Left renal pelvis (tissue), 4 donors: ENCODE results near the gene PYGO2. TPM values are rescaled to one million over a fixed set of nuclear protein-coding genes. Genes with fewer than 3 reads are reported as not detected.

Experiments
- DNase-seq, 4 donors: peaks; one replicate each; pipeline ENCODE4 v3.0.0-alpha.2; 2013; ENCODE audit warnings: low read depth in 4 of 4, low spot score in 3 of 4
- polyA plus RNA-seq, 4 donors: library from polyadenylated mRNA; unstranded; fragments of 120-200 nt; gene quantifications; one replicate each; pipeline ENCODE4 v1.2.1, GENCODE V29; 2013; ENCODE audit not compliant: insufficient read length in 4 of 4

The PYGO2 gene
- polyA plus RNA-seq, 4 donors: 36.8 to 49.7 (median 44.9) TPM

GRCh38 chr1:154945962-154946850 is 15.4 kb downstream of the PYGO2 start:
- DNase-seq: no peak

DNA sequence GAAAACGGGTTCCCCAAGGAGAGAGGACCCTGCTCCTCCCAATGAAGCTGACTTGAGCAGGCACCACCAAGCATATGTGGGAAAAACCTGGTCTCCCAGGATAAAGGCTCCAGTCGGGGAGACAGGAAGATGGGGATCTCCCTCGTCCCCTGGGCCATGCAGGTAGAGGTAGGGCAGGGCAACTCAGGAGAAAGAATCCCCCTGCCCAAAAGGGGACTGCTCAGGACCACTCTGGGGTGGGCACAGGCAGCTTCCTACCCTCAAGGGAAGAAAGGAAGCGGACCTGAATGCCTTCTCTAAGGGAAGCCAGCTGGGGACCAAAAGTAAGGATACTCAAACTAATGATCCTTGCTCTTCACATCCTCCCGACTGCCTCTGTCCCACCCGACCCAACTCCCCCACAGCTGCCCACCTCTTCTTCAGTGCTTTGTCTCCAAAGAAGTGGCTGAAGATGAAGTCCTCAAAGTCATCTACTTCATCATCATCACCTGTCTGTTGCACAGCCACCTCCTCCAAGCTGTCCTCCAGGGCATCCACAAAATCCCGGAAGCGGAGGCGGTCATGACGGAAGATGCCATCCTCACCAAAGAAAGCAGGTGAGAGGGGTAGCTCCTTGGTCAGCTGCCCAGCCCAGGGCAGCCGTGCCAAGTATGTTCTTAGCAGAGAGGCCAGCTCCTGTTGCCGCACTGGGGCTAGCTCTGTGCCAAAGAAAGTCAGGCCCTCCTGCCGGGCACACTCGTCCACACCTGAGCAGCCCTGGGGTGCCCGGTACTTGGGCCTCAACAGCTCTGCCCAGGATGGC is 16.2 kb downstream of the PYGO2 start:
- DNase-seq: no peak

- DNase-seq: no peak
Measured at GRCh38 chr1:154944401-154945159, 17.0 kb downstream of the PYGO2 start.

GRCh38 chr1:154943649-154944400 is 17.8 kb downstream of the PYGO2 start:
- DNase-seq: no peak

GRCh38 chr1:154941333-154942013 is 20.1 kb downstream of the PYGO2 start:
- DNase-seq: no peak

GRCh38 chr1:154940651-154941194 is 20.9 kb downstream of the PYGO2 start:
- DNase-seq: no peak

DNA sequence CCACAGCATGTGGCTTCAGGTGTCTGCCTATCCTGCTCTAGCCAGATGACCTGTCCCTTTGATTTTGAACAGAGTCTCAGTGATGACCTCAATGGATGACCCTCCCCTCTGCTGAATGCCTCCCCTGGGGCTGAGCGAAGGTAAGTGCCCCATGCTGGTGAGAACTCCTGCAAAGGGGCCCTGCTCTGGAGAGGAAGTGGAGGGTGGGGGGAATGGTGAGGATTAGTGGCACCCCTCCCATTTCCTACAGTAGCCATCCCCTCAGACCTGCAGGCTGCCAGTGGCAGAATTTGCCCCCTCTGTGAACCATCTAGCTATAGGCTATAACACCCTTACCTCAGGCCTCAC is 21.4 kb downstream of the PYGO2 start:
- no peak for DNase-seq

- no peak for DNase-seq
Measured at GRCh38 chr1:154938604-154939399, 22.8 kb downstream of the PYGO2 start.

GRCh38 chr1:154937988-154938386 is 23.6 kb downstream of the PYGO2 start:
- no peak for DNase-seq

GRCh38 chr1:154937085-154937987 is 24.2 kb downstream of the PYGO2 start:
- DNase-seq: peak; percentile 90 to 93 (median 92)

DNA sequence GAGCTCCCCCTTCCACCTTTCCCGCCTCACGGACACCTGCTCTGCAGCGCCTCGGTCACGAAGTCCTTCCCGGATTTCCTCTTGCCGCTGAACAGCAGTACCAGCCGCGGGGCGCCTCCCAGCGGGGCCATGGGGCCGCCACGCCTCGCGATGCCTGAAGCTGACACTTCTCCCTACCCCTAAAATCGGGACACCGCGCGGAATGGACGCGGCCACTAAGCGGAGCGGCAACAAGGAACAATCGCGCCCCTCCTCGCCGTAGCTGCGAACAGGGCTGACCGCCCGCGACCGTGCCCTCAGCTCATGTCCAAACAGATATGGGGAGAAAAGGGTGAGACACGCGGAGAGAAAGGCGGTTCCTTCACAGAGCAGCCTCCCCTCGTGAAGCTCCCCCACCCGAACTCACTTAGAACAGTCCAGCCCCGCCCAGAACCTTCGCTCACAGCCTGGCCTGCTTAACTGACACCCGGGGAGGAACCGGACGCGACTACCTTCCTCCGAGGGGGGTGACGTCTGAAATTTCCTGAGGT is 25.0 kb downstream of the PYGO2 start, which contains the start of gene PMVK:
Gene PMVK, minus strand, starts transcription at position 165 of the 530 bp plus-strand sequence. Its CDS starts 34 bp downstream, at position 131.
- DNase-seq: peak; percentile 94 to 97 (median 95)

DNA sequence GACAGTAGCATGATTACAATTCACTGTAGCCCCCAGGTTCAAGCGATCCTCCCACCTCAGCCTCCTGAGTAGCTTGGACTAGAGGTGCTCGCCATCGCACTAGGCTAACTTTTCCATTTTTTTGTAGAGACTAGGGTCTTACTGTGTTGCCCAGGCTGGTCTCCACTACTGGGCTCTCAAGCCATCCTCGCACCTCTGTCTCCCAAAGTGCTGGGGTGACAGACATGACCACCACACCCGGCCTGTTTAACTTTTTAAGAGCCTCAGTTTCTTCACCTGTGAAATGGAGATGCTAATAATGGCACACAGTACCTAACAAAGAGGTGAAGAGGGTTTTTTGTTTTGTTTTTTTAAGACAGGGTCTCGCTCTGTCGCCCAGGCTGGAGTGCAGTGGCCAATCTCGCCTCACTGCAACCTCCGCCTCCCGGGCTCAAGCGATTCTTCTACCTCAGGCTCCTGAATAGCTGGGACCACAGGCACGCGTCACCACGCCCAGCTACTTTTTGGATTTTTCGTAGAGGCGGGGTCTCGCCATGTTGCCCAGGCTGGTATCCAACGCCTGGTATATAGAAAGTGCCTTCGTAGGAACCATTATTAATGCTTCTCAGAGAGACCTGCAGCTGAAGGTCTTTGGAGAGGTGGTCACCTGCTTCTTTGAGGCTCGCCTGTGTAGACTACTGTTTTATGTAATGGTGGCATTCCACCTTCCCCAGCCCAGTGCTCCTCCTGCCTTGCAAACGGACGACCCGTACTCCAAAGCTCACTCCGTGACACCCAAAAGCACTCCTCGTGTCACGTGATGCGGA is 25.6 kb downstream of the PYGO2 start:
- DNase-seq: no peak

DNA sequence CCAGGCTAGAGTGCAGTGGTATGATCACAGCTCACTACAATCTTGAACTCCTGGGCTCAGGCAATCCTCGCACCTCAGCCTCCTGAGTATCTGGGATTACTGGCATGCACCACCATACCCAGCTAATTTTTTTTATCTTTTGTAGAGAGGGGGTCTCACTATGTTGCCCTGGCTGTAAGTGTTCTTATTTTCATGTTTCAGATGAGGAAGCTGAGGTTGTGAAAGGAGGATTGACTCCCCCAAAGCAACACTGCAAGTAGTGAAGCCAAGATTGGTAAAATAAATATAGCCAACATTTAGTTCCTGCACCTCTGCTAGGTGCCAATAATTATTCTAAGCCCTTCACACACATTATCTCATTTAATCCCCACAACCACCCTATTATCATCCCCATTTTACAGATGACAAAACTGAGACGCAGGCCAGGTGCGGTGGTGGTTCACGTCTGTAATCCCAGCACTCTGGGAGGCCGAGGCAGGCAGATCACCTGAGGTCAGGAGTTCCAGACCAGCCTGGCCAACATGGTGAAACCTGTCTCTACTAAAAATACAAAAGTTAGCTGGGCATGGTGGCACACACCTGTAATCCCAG is 27.1 kb downstream of the PYGO2 start:
- no peak for DNase-seq

GRCh38 chr1:154931940-154932487 is 29.6 kb downstream of the PYGO2 start:
- no peak for DNase-seq

GRCh38 chr1:154926201-154926600 is 35.4 kb downstream of the PYGO2 start:
- DNase-seq: no peak
